HL-60 (cell line): ENCODE measurements around the gene DLX6.

Experiments used
- GABPA ChIP-seq: IDR thresholded peaks from 2 replicates; pipeline ENCODE4 v1.6.1; 2012; ENCODE audit warnings: low read depth
- POLR2AphosphoS5 ChIP-seq: IDR thresholded peaks from 2 replicates; pipeline ENCODE4 v1.6.1; 2012; ENCODE audit warnings: low read depth
- REST ChIP-seq: IDR thresholded peaks from 2 replicates; pipeline ENCODE4 v1.6.1; 2012; ENCODE audit warnings: low read depth; ENCODE audit not compliant: insufficient replicate concordance
- SPI1 ChIP-seq: IDR thresholded peaks from 2 replicates; pipeline ENCODE4 v1.6.1; 2012; ENCODE audit warnings: low read depth, mild to moderate bottlenecking, borderline replicate concordance
- TF ChIP-seq, protein P1 (sequence below): IDR thresholded peaks from one replicate; pipeline ENCODE4 v1.5.1; 2011; ENCODE audit warnings: low read length, control low read depth, inconsistent platforms; ENCODE audit not compliant: insufficient read depth

DNA sequence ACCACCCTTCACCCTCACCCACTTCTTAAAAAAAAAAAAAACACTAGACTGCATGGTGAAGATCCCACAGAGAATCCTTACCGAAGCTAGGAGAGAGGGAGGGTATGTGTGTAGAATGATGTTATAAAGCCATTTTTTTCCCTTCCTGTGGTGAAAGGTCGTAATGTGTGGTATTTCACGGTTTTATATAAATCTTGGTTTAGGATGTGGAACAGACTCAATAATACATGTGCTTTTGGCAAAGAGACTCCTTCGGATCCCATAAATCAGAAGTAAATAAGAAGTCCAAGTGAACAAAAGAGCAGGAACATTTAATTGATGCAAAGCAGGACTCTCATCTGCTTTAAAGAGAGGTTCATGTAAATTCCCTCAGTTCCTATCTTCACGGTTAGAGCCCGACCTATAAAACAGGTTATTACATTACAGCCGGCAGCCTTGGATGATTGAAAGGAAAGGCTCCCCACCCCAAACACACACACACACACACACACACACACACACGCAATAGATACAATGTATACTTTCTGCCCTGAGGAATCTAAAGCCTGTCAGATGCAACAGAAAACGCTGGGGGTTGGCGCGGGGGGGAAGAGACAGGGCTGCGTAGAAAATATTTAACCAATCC lies 10.5 kb downstream of the DLX6 start:
- TF ChIP-seq, protein P1, sequence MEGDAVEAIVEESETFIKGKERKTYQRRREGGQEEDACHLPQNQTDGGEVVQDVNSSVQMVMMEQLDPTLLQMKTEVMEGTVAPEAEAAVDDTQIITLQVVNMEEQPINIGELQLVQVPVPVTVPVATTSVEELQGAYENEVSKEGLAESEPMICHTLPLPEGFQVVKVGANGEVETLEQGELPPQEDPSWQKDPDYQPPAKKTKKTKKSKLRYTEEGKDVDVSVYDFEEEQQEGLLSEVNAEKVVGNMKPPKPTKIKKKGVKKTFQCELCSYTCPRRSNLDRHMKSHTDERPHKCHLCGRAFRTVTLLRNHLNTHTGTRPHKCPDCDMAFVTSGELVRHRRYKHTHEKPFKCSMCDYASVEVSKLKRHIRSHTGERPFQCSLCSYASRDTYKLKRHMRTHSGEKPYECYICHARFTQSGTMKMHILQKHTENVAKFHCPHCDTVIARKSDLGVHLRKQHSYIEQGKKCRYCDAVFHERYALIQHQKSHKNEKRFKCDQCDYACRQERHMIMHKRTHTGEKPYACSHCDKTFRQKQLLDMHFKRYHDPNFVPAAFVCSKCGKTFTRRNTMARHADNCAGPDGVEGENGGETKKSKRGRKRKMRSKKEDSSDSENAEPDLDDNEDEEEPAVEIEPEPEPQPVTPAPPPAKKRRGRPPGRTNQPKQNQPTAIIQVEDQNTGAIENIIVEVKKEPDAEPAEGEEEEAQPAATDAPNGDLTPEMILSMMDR = no peak
- no peak for TF ChIP-seq REST
- no peak for TF ChIP-seq GABPA
- TF ChIP-seq POLR2AphosphoS5 = no peak
- no peak for TF ChIP-seq SPI1
